NCI-H82 treated with DMSO at 0.1 percent for 48 hours (cell line): Measurements from ENCODE around the gene THPO.

Source experiments
- DNase-seq: peaks from one replicate; lab custom pipeline; 2025; ENCODE audit not compliant: unreplicated experiment; lab: John Stamatoyannopoulos, UW

Gene THPO

GRCh38 chr3:184377882-184378445 is at the start of gene THPO:
Gene THPO (minus strand): TSS chr3:184378207. CDS start chr3:184376259, 1,948 bp downstream.
- no peak for DNase-seq

- DNase-seq: no peak
Measured at GRCh38 chr3:184426691-184427141, 48.7 kb upstream of the THPO start.

GRCh38 chr3:184423561-184423960 is 45.6 kb upstream of the THPO start:
- DNase-seq: no peak

- no peak for DNase-seq
Measured at GRCh38 chr3:184419171-184419570, 41.2 kb upstream of the THPO start.

- peak; percentile 62 for DNase-seq
Measured at GRCh38 chr3:184417619-184418327, 39.8 kb upstream of the THPO start.

- no peak for DNase-seq
Measured at GRCh38 chr3:184415203-184415490, 37.1 kb upstream of the THPO start.

- peak; percentile 85 for DNase-seq
Measured at GRCh38 chr3:184414418-184415202, 36.6 kb upstream of the THPO start.

- no peak for DNase-seq
Measured at GRCh38 chr3:184409946-184410500, 32.0 kb upstream of the THPO start.

- DNase-seq: no peak
Measured at GRCh38 chr3:184409331-184409926, 31.4 kb upstream of the THPO start.

GRCh38 chr3:184405075-184406030 is 27.3 kb upstream of the THPO start:
- peak; percentile 67 for DNase-seq

- DNase-seq: no peak
Measured at GRCh38 chr3:184399410-184399809, 21.4 kb upstream of the THPO start.

- no peak for DNase-seq
Measured at GRCh38 chr3:184395320-184395660, 17.3 kb upstream of the THPO start.

GRCh38 chr3:184391266-184391665 is 13.3 kb upstream of the THPO start:
- DNase-seq: no peak

- no peak for DNase-seq
Measured at GRCh38 chr3:184389935-184390528, 12.0 kb upstream of the THPO start.

- no peak for DNase-seq
Measured at GRCh38 chr3:184389384-184389783, 11.4 kb upstream of the THPO start.

GRCh38 chr3:184388936-184389230 is 10.9 kb upstream of the THPO start:
- no peak for DNase-seq

- no peak for DNase-seq
Measured at GRCh38 chr3:184388164-184388935, 10.3 kb upstream of the THPO start.

- DNase-seq: no peak
Measured at GRCh38 chr3:184387174-184387714, 9.2 kb upstream of the THPO start.
